DND-41 (cell line): Measurements from ENCODE around the gene SHROOM3.

Source experiments
- ATAC-seq: fragments of 200-7000 bp; cut with Tn5 transposase; 3 replicates; pipeline ENCODE4 v1.9.1; 2021; ENCODE audit warnings: low read depth; ENCODE audit not compliant: insufficient read depth
- DNase-seq: peaks from one replicate; pipeline ENCODE4 v3.0.0-alpha.2; 2020
- H2AFZ ChIP-seq: 2 replicates; pipeline ENCODE4 v1.6.0; 2012; ENCODE audit warnings: low read depth, low read length
- H3K27ac ChIP-seq: 2 replicates; pipeline ENCODE4 v1.5.1; 2012; ENCODE audit warnings: low read length, inconsistent platforms
- H3K27me3 ChIP-seq: fragments of 200-600 bp; sonication (generic); 2 replicates; pipeline ENCODE4 v1.6.0; 2012; ENCODE audit warnings: low read length, mild to moderate bottlenecking, inconsistent platforms; ENCODE audit not compliant: insufficient read depth, poor library complexity
- H3K36me3 ChIP-seq: 2 replicates; pipeline ENCODE4 v1.5.1; 2012; ENCODE audit warnings: low read length, inconsistent platforms; ENCODE audit not compliant: insufficient read depth
- H3K4me1 ChIP-seq: 2 replicates; pipeline ENCODE4 v1.5.1; 2012; ENCODE audit warnings: mild to moderate bottlenecking, low read length; ENCODE audit not compliant: insufficient read depth
- H3K4me2 ChIP-seq: 2 replicates; pipeline ENCODE4 v1.6.0; 2012; ENCODE audit warnings: mild to moderate bottlenecking, moderate library complexity, low read length, inconsistent platforms; ENCODE audit not compliant: insufficient read depth
- H3K4me3 ChIP-seq, 2 experiments: fragments of 200-600 bp in 1 of 2; shearing (Covaris generic) in 1 of 2; 2 replicates each; pipeline ENCODE4 v1.5.1; 2012 to 2016; ENCODE audit warnings: inconsistent platforms in 2 of 2, low read length in 2 of 2, mild to moderate bottlenecking in 2 of 2, low read depth in 1 of 2, moderate library complexity in 1 of 2
- H3K79me2 ChIP-seq: 2 replicates; pipeline ENCODE4 v1.6.0; 2012; ENCODE audit warnings: low read length, inconsistent platforms; ENCODE audit not compliant: insufficient read depth
- H3K9ac ChIP-seq: 2 replicates; pipeline ENCODE4 v1.6.0; 2012; ENCODE audit warnings: low read depth, mild to moderate bottlenecking, inconsistent platforms, low read length, moderate library complexity
- H3K9me3 ChIP-seq: 2 replicates; pipeline ENCODE4 v1.5.1; 2012; ENCODE audit warnings: low read length, moderate library complexity, mild to moderate bottlenecking, inconsistent platforms; ENCODE audit not compliant: insufficient read depth, severe bottlenecking
- H4K20me1 ChIP-seq: 2 replicates; pipeline ENCODE4 v1.6.0; 2012; ENCODE audit warnings: low read length; ENCODE audit not compliant: insufficient read depth
- CTCF ChIP-seq: IDR thresholded peaks from 2 replicates; pipeline ENCODE4 v1.5.1; 2012; ENCODE audit warnings: borderline replicate concordance, low read length, moderate library complexity, mild to moderate bottlenecking; ENCODE audit not compliant: poor library complexity, severe bottlenecking; ENCODE audit errors: extremely low read depth
- EZH2 ChIP-seq: IDR thresholded peaks from 3 replicates; pipeline ENCODE4 v1.6.1; 2012; ENCODE audit warnings: borderline replicate concordance, low read depth, mild to moderate bottlenecking, moderate library complexity, low read length, inconsistent platforms; ENCODE audit not compliant: severe bottlenecking

The SHROOM3 gene

GRCh38 chr4:76665153-76665552 lies 230.1 kb downstream of the SHROOM3 start:
- Histone ChIP-seq H3K4me3 (no peak overlapping the region), H3K9ac (no peak overlapping the region), H3K36me3 (no peaks in the 10 kb centered on the region), H4K20me1 (no peaks in the 10 kb centered on the region), H3K4me2 (no peak overlapping the region), H3K79me2 (no peaks in the 10 kb centered on the region), H2AFZ (no peak overlapping the region), H3K27ac (no peak overlapping the region), H3K27me3 (no peaks in the 10 kb centered on the region), H3K9me3 (no peaks in the 10 kb centered on the region), H3K4me1 (no peaks in the 10 kb centered on the region)
- ATAC-seq (no peak), DNase-seq (no peak)
- TF ChIP-seq CTCF (no peak), EZH2 (no peak)

GRCh38 chr4:76665721-76666120 lies 230.7 kb downstream of the SHROOM3 start:
- H4K20me1 ChIP-seq: no peaks in the 10 kb centered on the region
- H2AFZ ChIP-seq: no peak overlapping the region
- H3K9ac ChIP-seq: no peak overlapping the region
- H3K79me2 ChIP-seq: no peaks in the 10 kb centered on the region
- TF ChIP-seq CTCF: no peak
- no peak for TF ChIP-seq EZH2
- H3K4me1 ChIP-seq: no peaks in the 10 kb centered on the region
- no peak overlapping the region for H3K27ac ChIP-seq
- no peaks in the 10 kb centered on the region for H3K9me3 ChIP-seq
- H3K27me3 ChIP-seq: no peaks in the 10 kb centered on the region
- no peak overlapping the region for H3K4me3 ChIP-seq
- H3K36me3 ChIP-seq: no peaks in the 10 kb centered on the region
- DNase-seq (no peak), ATAC-seq (no peak)
- no peak overlapping the region for H3K4me2 ChIP-seq

GRCh38 chr4:76666944-76667532 lies 232.0 kb downstream of the SHROOM3 start:
- no peaks in the 10 kb centered on the region for H3K79me2 ChIP-seq
- H3K27me3 ChIP-seq: no peaks in the 10 kb centered on the region
- no peak overlapping the region for H3K4me3 ChIP-seq
- H3K4me1 ChIP-seq: no peaks in the 10 kb centered on the region
- no peak overlapping the region for H3K4me2 ChIP-seq
- DNase-seq (no peak), ATAC-seq (no peak)
- H2AFZ ChIP-seq: no peak overlapping the region
- no peaks in the 10 kb centered on the region for H4K20me1 ChIP-seq
- no peak overlapping the region for H3K9ac ChIP-seq
- no peak overlapping the region for H3K27ac ChIP-seq
- no peaks in the 10 kb centered on the region for H3K36me3 ChIP-seq
- H3K9me3 ChIP-seq: no peaks in the 10 kb centered on the region
- TF ChIP-seq EZH2 (no peak), CTCF (no peak)

GRCh38 chr4:76670631-76671030 lies 235.6 kb downstream of the SHROOM3 start:
- H3K4me3 ChIP-seq: no peak overlapping the region
- DNase-seq (no peak), ATAC-seq (no peak)
- H3K36me3 ChIP-seq: no peaks in the 10 kb centered on the region
- H3K79me2 ChIP-seq: no peaks in the 10 kb centered on the region
- H3K4me2 ChIP-seq: no peak overlapping the region
- no peaks in the 10 kb centered on the region for H3K27me3 ChIP-seq
- H3K9me3 ChIP-seq: no peaks in the 10 kb centered on the region
- TF ChIP-seq CTCF: no peak
- TF ChIP-seq EZH2: no peak
- H3K9ac ChIP-seq: no peak overlapping the region
- H3K4me1 ChIP-seq: no peaks in the 10 kb centered on the region
- H4K20me1 ChIP-seq: no peaks in the 10 kb centered on the region
- H3K27ac ChIP-seq: no peak overlapping the region
- no peak overlapping the region for H2AFZ ChIP-seq
